Ovary (tissue), 9 donors: ENCODE results near the gene DCAF4. TPM values are rescaled to one million over a fixed set of nuclear protein-coding genes. Genes with fewer than 3 reads are reported as not detected.
"Not testable (repeated sequence)": the region's sequence is repeated elsewhere in the genome, so short reads cannot be mapped to it uniquely, and the experiment has no call there.

Source experiments
- DNase-seq, 5 donors: peaks; one replicate each; pipeline ENCODE4 v3.0.0-alpha.2; 2019 to 2020
- H3K27ac ChIP-seq, 2 donors: fragments of 200-600 bp; one replicate each; pipeline versions ENCODE4 v1.5.1 to v1.8.0; 2019 to 2022
- H3K27me3 ChIP-seq: fragments of 200-600 bp; one replicate; pipeline ENCODE4 v1.8.0; 2022
- H3K36me3 ChIP-seq: fragments of 200-600 bp; sonication (generic); one replicate; pipeline ENCODE4 v1.5.1; 2019
- H3K4me1 ChIP-seq: one replicate; pipeline ENCODE4 v1.8.1; 2013; ENCODE audit warnings: mild to moderate bottlenecking, moderate library complexity; ENCODE audit not compliant: insufficient read depth
- H3K4me3 ChIP-seq: fragments of 200-600 bp; sonication (generic); one replicate; pipeline ENCODE4 v1.5.1; 2017
- H3K9me3 ChIP-seq, 2 donors: fragments of 200-600 bp in 1 of 2; sonication (generic) in 1 of 2; one replicate each; pipeline versions ENCODE4 v1.5.1 to v1.8.1; 2013 to 2019; ENCODE audit warnings: mild to moderate bottlenecking in 1 of 2, moderate library complexity in 1 of 2
- EP300 ChIP-seq: sonication (generic); formaldehyde crosslinking; IDR thresholded peaks from one replicate; pipeline ENCODE4 v1.6.1; 2017; ENCODE audit warnings: antibody characterized with exemption
- POLR2A ChIP-seq: fragments of 450-650 bp; IDR thresholded peaks from one replicate; pipeline ENCODE4 v1.6.1; 2017; ENCODE audit warnings: antibody characterized with exemption, mild to moderate bottlenecking, moderate library complexity
- WGBS, 3 donors: extraction: QIAGEN DNeasy Blood & Tissue Kit in 1 of 3; methylation state at CpG; one replicate each; pipeline versions ENCODE4 v1.1.5 to v1.1.7; 2013 to 2017; 5-methylcytosine and 5-hydroxymethylcytosine counted together
- intact Hi-C, 4 donors: fragments of 100-400 bp; cut with DNase I; formaldehyde crosslinking; loops; one replicate each; pipeline versions ENCODE4 v1.11.0 to v1.15.1; 2022 to 2023
- polyA plus RNA-seq, 2 donors: library from polyadenylated mRNA; stranded (reverse); fragments of 200-250 nt in 1 of 2; fragments of 350-450 nt in 1 of 2; fragmentation: Illumina TruSeq in 1 of 2; extraction: RNeasy Lipid Tissue Mini Kit (QIAGEN cat#74804) in 1 of 2; gene quantifications; one replicate each; pipeline ENCODE4 v1.2.3, GENCODE V29; 2013 to 2014
- total RNA-seq, 7 donors: library from RNA; depleted of rRNA in 2 of 7; stranded (reverse); fragments of >200 nt in 2 of 7; fragmentation: NEBNext Ultra II Directional in 3 of 7; extraction: Animal tissue kit (Norgen Biotek cat#: 25700) in 3 of 7; gene quantifications; one replicate each; pipeline versions ENCODE4 v1.1.0 to v1.2.4, GENCODE V29; 2016 to 2023
- TF ChIP-seq, protein P1 (sequence below), 3 donors: fragments of 450-650 bp in 2 of 3; fragments of 200-600 bp in 1 of 3; IDR thresholded peaks; one replicate each; pipeline versions ENCODE4 v1.5.1 to v1.8.0; 2016 to 2022; ENCODE audit warnings: antibody characterized with exemption in 3 of 3, mild to moderate bottlenecking in 1 of 3
- donor health status: DM: no; HTN: no; CAD: no; lungs with moderate emphysema.
- donor health status: DM: no; HTN: no; CAD: no.
- donor health status: Bipolar disorder and iron deficiency.
- donor health status: DM: yes; HTN: yes; CAD: no.
- donor health status: DM: no; HTN: no; CAD: no.
- donor health status: DM: yes; HTN: yes; CAD: no.

The DCAF4 gene
- total and polyA plus RNA-seq, 9 donors: 12.2 to 31.1 (median 20.4) TPM

DNA sequence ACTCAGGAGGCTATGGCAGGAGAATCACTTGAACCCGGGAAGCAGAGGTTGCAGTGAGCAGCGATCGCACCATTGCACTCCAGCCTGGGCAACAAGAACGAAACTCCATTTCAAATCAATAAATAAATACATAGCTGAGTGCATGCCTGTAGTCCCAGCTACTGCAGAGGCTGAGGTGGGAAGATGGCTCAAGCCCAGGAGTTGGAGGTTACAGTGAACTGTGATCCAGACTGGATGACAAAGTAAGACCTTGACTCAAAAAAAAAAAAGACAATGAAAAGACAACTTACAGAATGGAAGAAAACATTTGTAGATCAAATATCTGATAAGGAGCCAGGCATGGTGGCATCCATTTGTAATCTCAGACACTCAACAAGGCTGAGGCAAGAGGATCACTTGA is 73.1 kb downstream of the DCAF4 start:
- H3K27me3 ChIP-seq: no peaks in the 10 kb centered on the region
- no peak overlapping the region for H3K27ac ChIP-seq
- no peak overlapping the region for H3K4me3 ChIP-seq
- no peaks in the 10 kb centered on the region for H3K36me3 ChIP-seq
- no peaks in the 10 kb centered on the region for H3K9me3 ChIP-seq
- intact Hi-C loops: no loop called here
- WGBS, 3 donors: 96 to 98% (median 97%) methylated on average over 4 of the region's 4 CpGs
- DNase-seq: no peak
- TF ChIP-seq, protein P1, sequence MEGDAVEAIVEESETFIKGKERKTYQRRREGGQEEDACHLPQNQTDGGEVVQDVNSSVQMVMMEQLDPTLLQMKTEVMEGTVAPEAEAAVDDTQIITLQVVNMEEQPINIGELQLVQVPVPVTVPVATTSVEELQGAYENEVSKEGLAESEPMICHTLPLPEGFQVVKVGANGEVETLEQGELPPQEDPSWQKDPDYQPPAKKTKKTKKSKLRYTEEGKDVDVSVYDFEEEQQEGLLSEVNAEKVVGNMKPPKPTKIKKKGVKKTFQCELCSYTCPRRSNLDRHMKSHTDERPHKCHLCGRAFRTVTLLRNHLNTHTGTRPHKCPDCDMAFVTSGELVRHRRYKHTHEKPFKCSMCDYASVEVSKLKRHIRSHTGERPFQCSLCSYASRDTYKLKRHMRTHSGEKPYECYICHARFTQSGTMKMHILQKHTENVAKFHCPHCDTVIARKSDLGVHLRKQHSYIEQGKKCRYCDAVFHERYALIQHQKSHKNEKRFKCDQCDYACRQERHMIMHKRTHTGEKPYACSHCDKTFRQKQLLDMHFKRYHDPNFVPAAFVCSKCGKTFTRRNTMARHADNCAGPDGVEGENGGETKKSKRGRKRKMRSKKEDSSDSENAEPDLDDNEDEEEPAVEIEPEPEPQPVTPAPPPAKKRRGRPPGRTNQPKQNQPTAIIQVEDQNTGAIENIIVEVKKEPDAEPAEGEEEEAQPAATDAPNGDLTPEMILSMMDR (IDR thresholded peaks at IDR 0.05): no peak
- H3K4me1 ChIP-seq: no peaks in the 10 kb centered on the region

- no peak overlapping the region for H3K27ac ChIP-seq
- TF ChIP-seq, protein P1 (IDR thresholded peaks at IDR 0.05): no peak
- TF ChIP-seq POLR2A (no peak), EP300 (no peak)
- H3K9me3 ChIP-seq: no peaks in the 10 kb centered on the region
- intact Hi-C loops: no loop called here
- no peaks in the 10 kb centered on the region for H3K27me3 ChIP-seq
- no peak overlapping the region for H3K4me3 ChIP-seq
- H3K4me1 ChIP-seq: no peaks in the 10 kb centered on the region
- WGBS, 3 donors: 66 to 79% (median 71%) methylated on average over 2 of the region's 2 CpGs
- DNase-seq: no peak
- no peaks in the 10 kb centered on the region for H3K36me3 ChIP-seq
Observed at GRCh38 chr14:73000073-73000472, 73.8 kb downstream of the DCAF4 start.

DNA sequence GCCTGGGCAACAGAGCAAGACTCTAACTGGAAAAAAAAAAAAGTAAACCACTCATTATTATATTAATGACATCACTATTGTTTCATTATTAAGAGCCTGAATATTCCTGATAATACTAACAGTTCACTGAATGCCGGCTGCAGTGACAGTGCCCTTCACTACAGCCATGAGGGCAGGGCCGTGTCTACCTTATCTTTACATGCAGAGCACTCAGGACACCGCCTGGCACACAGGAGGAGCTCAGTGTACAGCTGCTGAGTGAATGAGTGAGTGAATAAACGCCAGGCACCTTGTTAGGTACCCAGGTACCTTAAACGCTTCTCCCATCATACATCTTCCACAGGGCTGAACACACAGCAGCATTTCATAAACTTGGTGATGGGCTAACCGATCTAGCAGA is 77.4 kb downstream of the DCAF4 start:
- H3K27ac ChIP-seq: no peak overlapping the region
- H3K9me3 ChIP-seq: no peaks in the 10 kb centered on the region
- intact Hi-C loops: no loop called here
- TF ChIP-seq POLR2A: no peak
- TF ChIP-seq EP300: no peak
- TF ChIP-seq, protein P1 (IDR thresholded peaks at IDR 0.05): no peak
- no peaks in the 10 kb centered on the region for H3K36me3 ChIP-seq
- H3K4me1 ChIP-seq: no peaks in the 10 kb centered on the region
- H3K4me3 ChIP-seq: no peak overlapping the region
- H3K27me3 ChIP-seq: no peaks in the 10 kb centered on the region
- WGBS, 3 donors: 95 to 97% (median 96%) methylated on average over 6 of the region's 6 CpGs
- DNase-seq: no peak

DNA sequence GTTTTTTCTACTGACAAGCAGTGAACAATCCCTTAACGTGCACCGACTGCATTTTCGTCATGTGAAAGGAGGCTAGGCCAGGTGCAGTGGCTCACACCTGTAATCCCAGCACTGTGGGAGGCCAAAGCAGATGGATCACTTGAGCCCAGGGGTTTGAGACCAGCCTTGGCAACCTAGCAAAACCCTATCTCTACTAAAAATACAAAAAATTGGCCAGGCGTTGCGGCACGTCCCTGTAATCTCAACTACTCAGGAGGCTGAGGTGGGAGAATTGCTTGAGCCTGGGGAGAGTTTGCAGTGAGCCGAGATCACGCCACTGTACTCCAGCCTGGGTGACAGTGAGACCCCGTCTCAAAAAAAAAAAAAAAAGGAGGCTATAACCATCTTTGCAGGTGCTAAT is 78.4 kb downstream of the DCAF4 start:
- H3K4me3 ChIP-seq, H3K9me3 ChIP-seq, H3K36me3 ChIP-seq, H3K27me3 ChIP-seq, intact Hi-C loops, DNase-seq, H3K27ac ChIP-seq, H3K4me1 ChIP-seq: not testable (repeated sequence)
- WGBS, 3 donors: 95 to 96% (median 96%) methylated on average over 9 of the region's 9 CpGs

DNA sequence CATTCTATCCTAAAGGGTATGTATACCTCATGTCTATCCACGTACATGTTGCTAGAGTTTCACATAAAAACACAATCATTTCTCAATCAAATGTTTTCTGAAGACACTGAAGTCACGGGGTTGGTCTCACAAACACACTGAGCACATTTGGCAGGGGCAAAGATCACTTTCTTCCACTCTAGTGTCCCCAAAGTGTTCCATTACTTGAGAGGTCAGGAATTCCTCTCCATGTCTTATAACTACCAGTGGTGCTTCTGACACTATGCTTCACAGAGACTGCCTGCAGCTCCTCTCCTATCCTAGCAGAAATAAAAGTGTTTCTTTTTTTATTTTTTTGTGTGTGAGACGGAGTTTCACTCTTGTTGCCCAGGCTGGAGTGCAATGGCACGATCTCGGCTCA is 81.6 kb downstream of the DCAF4 start:
- Histone ChIP-seq H3K4me3 (no peak overlapping the region), H3K27me3 (no peaks in the 10 kb centered on the region), H3K9me3 (no peaks in the 10 kb centered on the region), H3K27ac (no peak overlapping the region), H3K4me1 (no peaks in the 10 kb centered on the region), H3K36me3 (no peaks in the 10 kb centered on the region)
- WGBS, 3 donors: 91 to 95% (median 94%) methylated on average over 5 of the region's 5 CpGs
- no peak for DNase-seq
- intact Hi-C loops: no loop called here
- TF ChIP-seq EP300 (no peak), POLR2A (no peak)
- TF ChIP-seq, protein P1 (IDR thresholded peaks at IDR 0.05): no peak
